Measurements from ENCODE around the gene LCLAT1.
"Not testable (repeated sequence)": the region's sequence is repeated elsewhere in the genome, so short reads cannot be mapped to it uniquely, and the experiment has no call there.

LCLAT1 gene

GRCh38 chr2:30612371-30612770 is 165.3 kb downstream of the LCLAT1 start:
- DNase-seq, result no peak

GRCh38 chr2:30613001-30613400 is 166.0 kb downstream of the LCLAT1 start:
- no peak for DNase-seq

- not testable (repeated sequence) for DNase-seq
Measured at GRCh38 chr2:30614227-30614626, 167.2 kb downstream of the LCLAT1 start.

- no peak for DNase-seq
Measured at GRCh38 chr2:30615926-30616325, 168.9 kb downstream of the LCLAT1 start.

GRCh38 chr2:30620102-30620501 is 173.1 kb downstream of the LCLAT1 start:
- DNase-seq, result no peak

- DNase-seq, result no peak
Measured at GRCh38 chr2:30621836-30622235, 174.8 kb downstream of the LCLAT1 start.

- no peak for DNase-seq
Measured at GRCh38 chr2:30622452-30622851, 175.4 kb downstream of the LCLAT1 start.

- DNase-seq, result no peak
Measured at GRCh38 chr2:30625276-30625675, 178.2 kb downstream of the LCLAT1 start.

- no peak for DNase-seq
Measured at GRCh38 chr2:30625701-30626100, 178.7 kb downstream of the LCLAT1 start.

GRCh38 chr2:30626397-30626796 is 179.4 kb downstream of the LCLAT1 start:
- DNase-seq, result no peak

- DNase-seq, result no peak
Measured at GRCh38 chr2:30627151-30627550, 180.1 kb downstream of the LCLAT1 start.

- DNase-seq, result no peak
Measured at GRCh38 chr2:30628341-30628740, 181.3 kb downstream of the LCLAT1 start.

- DNase-seq, result no peak
Measured at GRCh38 chr2:30629866-30630265, 182.8 kb downstream of the LCLAT1 start.

- DNase-seq, result no peak
Measured at GRCh38 chr2:30631051-30631671, 184.1 kb downstream of the LCLAT1 start.

GRCh38 chr2:30633039-30633438 is 186.0 kb downstream of the LCLAT1 start:
- no peak for DNase-seq

GRCh38 chr2:30636311-30636710 is 189.3 kb downstream of the LCLAT1 start:
- no peak for DNase-seq

- DNase-seq, result no peak
Measured at GRCh38 chr2:30639836-30640235, 192.8 kb downstream of the LCLAT1 start.

GRCh38 chr2:30641765-30642345 is 194.8 kb downstream of the LCLAT1 start:
- no peak for DNase-seq

GRCh38 chr2:30643013-30643412 is 196.0 kb downstream of the LCLAT1 start:
- DNase-seq, result not testable (repeated sequence)

- no peak for DNase-seq
Measured at GRCh38 chr2:30643674-30644073, 196.6 kb downstream of the LCLAT1 start.

GRCh38 chr2:30645081-30645744 is 198.2 kb downstream of the LCLAT1 start:
- DNase-seq, result no peak

- no peak for DNase-seq
Measured at GRCh38 chr2:30645745-30646119, 198.7 kb downstream of the LCLAT1 start.

GRCh38 chr2:30647752-30648457 is 200.9 kb downstream of the LCLAT1 start:
- no peak for DNase-seq

- no peak for DNase-seq
Measured at GRCh38 chr2:30649278-30649677, 202.2 kb downstream of the LCLAT1 start.

Data from activated CD4-positive, alpha-beta T cell treated with anti-CD3 and anti-CD28 coated beads for 4 hours (primary cell).